SK-N-SH (cell line): ENCODE results near the gene LIPA. TPM values are rescaled to one million over a fixed set of nuclear protein-coding genes. Genes with fewer than 3 reads are reported as not detected.

Source experiments
- CTCF ChIA-PET: fragments of 300-600, 350-600 bp; formaldehyde crosslinking; extraction: SDS; loops from one replicate; lab custom pipeline; 2021; lab: Yijun Ruan, JAX
- POLR2A ChIA-PET: fragments of 350-600 bp; sonication (Branson Sonifier 250); formaldehyde crosslinking; extraction: SDS; loops from one replicate; lab custom pipeline; 2020; ENCODE audit warnings: antibody characterized with exemption, inconsistent platforms; lab: Yijun Ruan, JAX
- DNase-seq: peaks from one replicate; pipeline ENCODE4 v3.0.0; 2012
- H2AFZ ChIP-seq: fragments of 200-600 bp; sonication (generic); 2 replicates; pipeline ENCODE4 v1.8.1; 2016; ENCODE audit warnings: antibody characterized with exemption, mild to moderate bottlenecking, low read depth
- H3F3A ChIP-seq: fragments of 200-600 bp; sonication (generic); replicated peaks from 2 replicates; pipeline ENCODE3; 2016; ENCODE audit warnings: antibody characterized with exemption, mild to moderate bottlenecking; ENCODE audit not compliant: insufficient read depth
- H3K27ac ChIP-seq, 2 experiments: fragments of 200-500 bp in 1 of 2; fragments of 200-600 bp in 1 of 2; sonication (Bioruptor generic) in 1 of 2; sonication (generic), shearing (Covaris generic) in 1 of 2; 2 replicates each; pipeline versions ENCODE4 v1.5.1 to v1.6.1; 2014 to 2016; ENCODE audit warnings: low read depth in 2 of 2, inconsistent platforms in 1 of 2, low read length in 1 of 2, mild to moderate bottlenecking in 1 of 2, mixed read lengths in 1 of 2
- H3K27me3 ChIP-seq: fragments of 200-600 bp; sonication (generic), shearing (Covaris generic); 2 replicates; pipeline ENCODE4 v1.6.1; 2016; ENCODE audit warnings: mixed run types; ENCODE audit not compliant: insufficient read depth
- H3K36me3 ChIP-seq, 2 experiments: fragments of 200-500 bp in 1 of 2; fragments of 200-600 bp in 1 of 2; sonication (Bioruptor generic) in 1 of 2; sonication (generic) in 1 of 2; replicated peaks in 1 of 2; 2 replicates each; pipeline versions ENCODE3 to v1.5.1; 2014 to 2016; ENCODE audit warnings: low read length in 1 of 2, mild to moderate bottlenecking in 1 of 2; ENCODE audit not compliant: insufficient read depth in 2 of 2, control insufficient read depth in 1 of 2
- H3K4me1 ChIP-seq, 2 experiments: fragments of 200-500 bp in 1 of 2; fragments of 200-600 bp in 1 of 2; sonication (Bioruptor generic) in 1 of 2; sonication (generic), shearing (Covaris generic) in 1 of 2; 2 replicates each; pipeline versions ENCODE4 v1.5.1 to v1.6.1; 2014 to 2016; ENCODE audit warnings: low read depth in 1 of 2, low read length in 1 of 2, mixed run types in 1 of 2; ENCODE audit not compliant: insufficient read depth in 2 of 2, control insufficient read depth in 1 of 2
- H3K4me2 ChIP-seq: fragments of 200-600 bp; sonication (generic), shearing (Covaris generic); 2 replicates; pipeline ENCODE4 v1.6.1; 2017; ENCODE audit warnings: mixed run types
- H3K4me3 ChIP-seq, 2 experiments: fragments of 200-500 bp in 1 of 2; fragments of 200-600 bp in 1 of 2; sonication (Bioruptor generic) in 1 of 2; sonication (generic), shearing (Covaris generic) in 1 of 2; 2 replicates each; pipeline versions ENCODE4 v1.5.1 to v1.8.1; 2014 to 2016; ENCODE audit warnings: low read depth in 2 of 2, inconsistent platforms in 1 of 2, low read length in 1 of 2, mild to moderate bottlenecking in 1 of 2, mixed read lengths in 1 of 2, moderate library complexity in 1 of 2
- H3K79me2 ChIP-seq: fragments of 200-600 bp; sonication (generic); 2 replicates; pipeline ENCODE4 v1.8.1; 2017; ENCODE audit warnings: mild to moderate bottlenecking; ENCODE audit not compliant: insufficient read depth
- H3K9ac ChIP-seq: fragments of 200-600 bp; sonication (generic); 2 replicates; pipeline ENCODE4 v1.6.1; 2017; ENCODE audit warnings: mixed run types
- H3K9me2 ChIP-seq: fragments of 200-600 bp; sonication (generic); 2 replicates; pipeline ENCODE4 v1.6.1; 2017; ENCODE audit warnings: mixed run types
- H3K9me3 ChIP-seq: fragments of 200-600 bp; sonication (generic); 2 replicates; pipeline ENCODE4 v1.6.1; 2017; ENCODE audit warnings: mixed run types, mild to moderate bottlenecking, moderate library complexity
- H4K20me1 ChIP-seq: fragments of 200-600 bp; sonication (generic); 2 replicates; pipeline ENCODE4 v1.6.1; 2017; ENCODE audit warnings: mild to moderate bottlenecking, mixed run types; ENCODE audit not compliant: insufficient read depth
- EP300 ChIP-seq, 2 experiments: IDR thresholded peaks; 2 replicates each; pipeline versions ENCODE4 v1.4.0 to v1.6.1; 2012; ENCODE audit warnings: borderline replicate concordance in 1 of 2, low read depth in 1 of 2, low read length in 1 of 2
- FOXJ3 ChIP-seq: sonication (generic); formaldehyde crosslinking; IDR thresholded peaks from 2 replicates; pipeline ENCODE4 v1.5.1; 2020; ENCODE audit warnings: mild to moderate bottlenecking, missing genetic modification reagents
- FOXM1 ChIP-seq: IDR thresholded peaks from 2 replicates; pipeline ENCODE4 v1.4.0; 2012; ENCODE audit warnings: low read depth, mild to moderate bottlenecking
- GABPA ChIP-seq: IDR thresholded peaks from 2 replicates; pipeline ENCODE4 v1.4.0; 2012; ENCODE audit warnings: low read depth, mild to moderate bottlenecking
- GATA2 ChIP-seq: sonication (generic); formaldehyde crosslinking; IDR thresholded peaks from 2 replicates; pipeline ENCODE4 v1.5.0; 2020; ENCODE audit warnings: mild to moderate bottlenecking, missing genetic modification reagents
- JUND ChIP-seq: IDR thresholded peaks from 2 replicates; pipeline ENCODE4 v1.4.0; 2012
- MAX ChIP-seq: IDR thresholded peaks from 2 replicates; pipeline ENCODE4 v1.4.0; 2012; ENCODE audit warnings: low read depth
- MEF2A ChIP-seq: IDR thresholded peaks from 2 replicates; pipeline ENCODE4 v1.4.0; 2012; ENCODE audit warnings: low read depth, borderline replicate concordance
- PBX3 ChIP-seq: IDR thresholded peaks from 2 replicates; pipeline ENCODE4; 2012
- POLR2AphosphoS5 ChIP-seq: IDR thresholded peaks from 2 replicates; pipeline ENCODE4 v1.6.1; 2012; ENCODE audit warnings: low read depth, low read length
- RCOR1 ChIP-seq: fragments of 150-350 bp; IDR thresholded peaks from 2 replicates; pipeline ENCODE4 v1.6.1; 2017; ENCODE audit warnings: antibody characterized with exemption, low read length
- RXRA ChIP-seq: IDR thresholded peaks from 2 replicates; pipeline ENCODE4 v1.4.0; 2012; ENCODE audit warnings: low read depth, mild to moderate bottlenecking, borderline replicate concordance
- SMC3 ChIP-seq: IDR thresholded peaks from 2 replicates; pipeline ENCODE4 v1.6.1; 2012; ENCODE audit warnings: low read depth, low read length, improper control_type of control experiment
- TEAD4 ChIP-seq: IDR thresholded peaks from 2 replicates; pipeline ENCODE4 v1.4.0; 2012; ENCODE audit warnings: mild to moderate bottlenecking, borderline replicate concordance; ENCODE audit not compliant: insufficient read depth
- USF2 ChIP-seq: fragments of 150-350 bp; IDR thresholded peaks from 2 replicates; pipeline ENCODE4 v1.6.1; 2017; ENCODE audit warnings: antibody characterized with exemption, low read length, low read depth, borderline replicate concordance
- WGBS: methylation state at CpG from one replicate; pipeline ENCODE4 v1.1.6; 2017; ENCODE audit warnings: low lambda C conversion rate; 5-methylcytosine and 5-hydroxymethylcytosine counted together
- polyA plus RNA-seq, 3 experiments: library from polyadenylated mRNA; depleted of rRNA; stranded (reverse); fragments of >200 nt; gene quantifications; 2 replicates each; pipeline ENCODE4 v1.2.3, GENCODE V29; 2012
- TF ChIP-seq, protein P1 (sequence below): fragments of 150-350 bp; IDR thresholded peaks from 2 replicates; pipeline ENCODE4 v1.6.1; 2016; ENCODE audit warnings: mild to moderate bottlenecking, low read depth, low read length
- TF ChIP-seq, protein P2 (sequence below): IDR thresholded peaks from 2 replicates; pipeline ENCODE4 v1.4.0; 2012; ENCODE audit warnings: low read depth, borderline replicate concordance

LIPA gene
- polyA plus RNA-seq, 1 of the 3 experiments (the other 2 are of a cell fraction) = 43.2 TPM

GRCh38 chr10:89182894-89183293, 68.7 kb downstream of the LIPA start:
- no peaks in the 10 kb centered on the region for H4K20me1 ChIP-seq
- no peak overlapping the region for H3K4me3 ChIP-seq
- no peak for DNase-seq
- H3K4me1 ChIP-seq = no peaks in the 10 kb centered on the region
- H3K79me2 ChIP-seq = no peaks in the 10 kb centered on the region
- H3K36me3 ChIP-seq = no peaks in the 10 kb centered on the region
- no peaks in the 10 kb centered on the region for H3K9me3 ChIP-seq
- H2AFZ ChIP-seq = no peak overlapping the region
- no peak overlapping the region for H3K27ac ChIP-seq
- H3F3A ChIP-seq = no peaks in the 10 kb centered on the region
- CTCF ChIA-PET = no interaction called here
- H3K27me3 ChIP-seq = no peaks in the 10 kb centered on the region
- WGBS = 44% methylated on average over 2 of the region's 2 CpGs
- no peak overlapping the region for H3K4me2 ChIP-seq
- H3K9ac ChIP-seq = no peak overlapping the region
- POLR2A ChIA-PET = no interaction called here
- H3K9me2 ChIP-seq = no peaks in the 10 kb centered on the region
- TF ChIP-seq SMC3 = no peak
- TF ChIP-seq EP300 (IDR thresholded peaks at IDR 0.05; ENCODE audit: borderline replicate concordance in 1 of 2, low read depth in 1 of 2, low read length in 1 of 2) = no peak
- TF ChIP-seq RXRA = no peak
- TF ChIP-seq RCOR1 = no peak
- TF ChIP-seq, protein P1, sequence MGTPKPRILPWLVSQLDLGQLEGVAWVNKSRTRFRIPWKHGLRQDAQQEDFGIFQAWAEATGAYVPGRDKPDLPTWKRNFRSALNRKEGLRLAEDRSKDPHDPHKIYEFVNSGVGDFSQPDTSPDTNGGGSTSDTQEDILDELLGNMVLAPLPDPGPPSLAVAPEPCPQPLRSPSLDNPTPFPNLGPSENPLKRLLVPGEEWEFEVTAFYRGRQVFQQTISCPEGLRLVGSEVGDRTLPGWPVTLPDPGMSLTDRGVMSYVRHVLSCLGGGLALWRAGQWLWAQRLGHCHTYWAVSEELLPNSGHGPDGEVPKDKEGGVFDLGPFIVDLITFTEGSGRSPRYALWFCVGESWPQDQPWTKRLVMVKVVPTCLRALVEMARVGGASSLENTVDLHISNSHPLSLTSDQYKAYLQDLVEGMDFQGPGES = no peak
- no peak for TF ChIP-seq TEAD4
- TF ChIP-seq JUND = no peak
- TF ChIP-seq MEF2A = no peak
- TF ChIP-seq PBX3 = no peak
- no peak for TF ChIP-seq FOXM1
- no peak for TF ChIP-seq FOXJ3 (CRISPR knock-in tag)
- TF ChIP-seq, protein P2, sequence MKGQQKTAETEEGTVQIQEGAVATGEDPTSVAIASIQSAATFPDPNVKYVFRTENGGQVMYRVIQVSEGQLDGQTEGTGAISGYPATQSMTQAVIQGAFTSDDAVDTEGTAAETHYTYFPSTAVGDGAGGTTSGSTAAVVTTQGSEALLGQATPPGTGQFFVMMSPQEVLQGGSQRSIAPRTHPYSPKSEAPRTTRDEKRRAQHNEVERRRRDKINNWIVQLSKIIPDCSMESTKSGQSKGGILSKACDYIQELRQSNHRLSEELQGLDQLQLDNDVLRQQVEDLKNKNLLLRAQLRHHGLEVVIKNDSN = no peak
- TF ChIP-seq GATA2 (CRISPR knock-in tag) = no peak
- TF ChIP-seq POLR2AphosphoS5 = no peak
- no peak for TF ChIP-seq USF2
- TF ChIP-seq GABPA = no peak
- no peak for TF ChIP-seq MAX
- TF ChIP-seq, all 33 proteins: peak for 0
